ENCODE data around the gene GRIK2.

The GRIK2 gene

GRCh38 chr6:101700655-101701054 is 307.1 kb downstream of the GRIK2 start:
- H3K4me3 ChIP-seq (replicated peaks; ENCODE audit: low read depth, low read length): no peak overlapping the region
- TF ChIP-seq CTCF (IDR thresholded peaks at IDR 0.05; ENCODE audit: low read length, missing control alignments): no peak
- DNase-seq (ENCODE audit: low read depth): no peak

- no peak for DNase-seq (ENCODE audit: low read depth)
- no peak for TF ChIP-seq CTCF (IDR thresholded peaks at IDR 0.05; ENCODE audit: low read length, missing control alignments)
- no peak overlapping the region for H3K4me3 ChIP-seq (replicated peaks; ENCODE audit: low read depth, low read length)
These were observed 309.8 kb downstream of the GRIK2 start for GRCh38 chr6:101703311-101703710.

DNA sequence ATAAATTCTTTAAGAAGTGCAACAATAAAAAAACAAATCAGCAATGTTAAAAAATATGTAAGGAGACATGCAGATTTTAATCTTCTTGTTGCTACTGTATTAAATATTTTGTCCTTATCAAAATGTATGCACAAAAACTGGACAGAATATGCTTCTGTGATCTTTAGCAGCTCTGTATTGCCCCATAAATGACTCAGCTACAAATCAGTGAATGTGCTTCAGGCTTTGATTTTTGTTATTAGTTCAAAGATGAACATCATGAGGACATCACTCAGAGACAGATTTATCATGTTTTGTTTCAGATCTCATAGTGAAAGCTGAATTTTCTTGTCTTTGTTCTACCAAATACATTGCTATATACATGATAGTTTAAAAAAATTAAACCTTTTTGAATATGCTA is 312.4 kb downstream of the GRIK2 start:
- no peak for TF ChIP-seq CTCF (IDR thresholded peaks at IDR 0.05; ENCODE audit: low read length, missing control alignments)
- H3K4me3 ChIP-seq (replicated peaks; ENCODE audit: low read depth, low read length): no peak overlapping the region
- peak; percentile 17 for DNase-seq (ENCODE audit: low read depth)

DNA sequence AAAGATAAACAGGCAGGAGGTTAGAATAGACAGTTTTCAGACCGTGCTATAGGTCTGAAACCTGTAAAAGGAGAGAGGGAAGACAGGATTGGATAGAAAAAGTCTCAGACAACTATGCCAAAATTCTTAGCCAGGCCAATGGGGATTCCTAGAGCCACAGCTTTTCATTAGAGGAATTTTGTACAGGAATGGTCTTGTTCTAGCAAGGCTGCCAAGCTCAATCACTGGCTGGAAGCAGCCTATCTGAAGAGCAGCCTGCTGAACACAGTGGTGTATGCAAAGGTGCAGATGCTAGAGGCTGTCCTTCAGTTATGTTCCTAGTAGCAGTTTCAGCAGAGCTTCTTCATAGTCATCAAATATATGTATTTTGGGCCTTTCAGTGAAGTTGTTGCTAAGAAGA is 313.1 kb downstream of the GRIK2 start:
- no peak for DNase-seq (ENCODE audit: low read depth)
- TF ChIP-seq CTCF (IDR thresholded peaks at IDR 0.05; ENCODE audit: low read length, missing control alignments): no peak
- no peak overlapping the region for H3K4me3 ChIP-seq (replicated peaks; ENCODE audit: low read depth, low read length)

GRCh38 chr6:101711518-101711917 is 318.0 kb downstream of the GRIK2 start:
- no peak for DNase-seq (ENCODE audit: low read depth)
- TF ChIP-seq CTCF (IDR thresholded peaks at IDR 0.05; ENCODE audit: low read length, missing control alignments): no peak
- H3K4me3 ChIP-seq (replicated peaks; ENCODE audit: low read depth, low read length): no peak overlapping the region

DNA sequence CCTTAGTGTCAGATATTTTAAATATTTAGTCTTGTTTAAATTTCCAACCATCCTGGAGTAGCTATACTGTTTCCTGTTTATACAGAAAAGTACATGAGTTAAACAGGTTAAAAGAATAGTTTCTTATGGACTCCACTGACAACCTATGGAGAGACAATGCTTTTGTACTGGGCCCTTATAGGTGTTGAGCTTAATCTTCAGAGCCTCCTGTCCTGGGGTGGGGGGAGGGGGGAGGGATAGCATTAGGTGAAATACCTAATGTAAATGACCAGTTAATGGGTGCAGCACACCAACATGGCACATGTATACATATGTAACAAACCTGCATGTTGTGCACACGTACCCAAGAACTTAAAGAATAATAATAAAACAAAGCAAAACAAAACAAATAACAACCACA is 322.9 kb downstream of the GRIK2 start:
- no peak for TF ChIP-seq CTCF (IDR thresholded peaks at IDR 0.05; ENCODE audit: low read length, missing control alignments)
- H3K4me3 ChIP-seq (replicated peaks; ENCODE audit: low read depth, low read length): no peak overlapping the region
- DNase-seq (ENCODE audit: low read depth): no peak

DNA sequence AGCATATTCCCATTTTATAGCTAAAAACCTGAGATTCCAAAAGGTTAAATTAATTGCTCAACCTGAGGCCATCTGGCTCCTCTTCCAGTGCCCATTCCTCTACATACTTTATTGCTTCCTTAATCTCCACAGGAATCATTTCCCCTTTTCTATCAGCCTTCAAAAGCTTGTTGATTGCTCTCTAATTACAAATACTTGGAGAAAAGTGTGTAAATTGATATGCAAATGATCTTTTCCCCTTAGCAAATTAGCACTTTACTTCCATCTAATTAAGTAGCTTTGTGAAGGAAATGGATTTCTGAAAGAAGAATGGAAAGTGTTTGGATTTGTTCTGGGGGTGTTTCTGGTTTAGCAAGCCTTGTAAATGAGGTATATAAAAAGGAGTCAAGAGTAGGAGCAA is 323.3 kb downstream of the GRIK2 start:
- H3K4me3 ChIP-seq (replicated peaks; ENCODE audit: low read depth, low read length): no peak overlapping the region
- TF ChIP-seq CTCF (IDR thresholded peaks at IDR 0.05; ENCODE audit: low read length, missing control alignments): no peak
- DNase-seq (ENCODE audit: low read depth): no peak

Data from fibroblast of pulmonary artery (primary cell).